SK-N-SH treated with all-trans-retinoic acid at 6 μM for 48 hours (cell line): ENCODE results near the gene RNF166.
A peak's percentile ranks its signal among the peaks of the same experiment; 100 is the strongest.

Experiments used
- ATAC-seq: fragments of 200-7000 bp; cut with Tn5 transposase; 3 replicates; pipeline ENCODE4 v1.9.1; 2020; ENCODE audit warnings: mild to moderate bottlenecking, moderate library complexity
- ARNTL ChIP-seq: fragments of 450-650 bp; formaldehyde crosslinking; IDR thresholded peaks from 2 replicates; pipeline ENCODE4 v1.5.0; 2020; ENCODE audit warnings: low read depth, mild to moderate bottlenecking, moderate library complexity, borderline replicate concordance
- BACH2 ChIP-seq: fragments of 250-450 bp; sonication (Bioruptor Pico); IDR thresholded peaks from 2 replicates; pipeline ENCODE4 v1.9.0; 2021; ENCODE audit warnings: mild to moderate bottlenecking, borderline replicate concordance
- CREB5 ChIP-seq: fragments of 250-450 bp; sonication (Bioruptor Pico); IDR thresholded peaks from 2 replicates; pipeline ENCODE4 v1.5.1; 2020; ENCODE audit warnings: low read depth, mild to moderate bottlenecking, moderate library complexity
- CSDC2 ChIP-seq: fragments of 250-450 bp; sonication (Bioruptor Pico); IDR thresholded peaks from 2 replicates; pipeline ENCODE4 v1.5.0; 2020; ENCODE audit warnings: mild to moderate bottlenecking, moderate library complexity
- CSRNP3 ChIP-seq: fragments of 250-450 bp; sonication (Bioruptor Pico); IDR thresholded peaks from 2 replicates; pipeline ENCODE4 v1.5.1; 2021; ENCODE audit warnings: mild to moderate bottlenecking, moderate library complexity
- ESRRG ChIP-seq: fragments of 250-450 bp; sonication (Bioruptor Pico); IDR thresholded peaks from 2 replicates; pipeline ENCODE4 v1.6.1; 2021; ENCODE audit warnings: mild to moderate bottlenecking
- GLIS3 ChIP-seq: fragments of 250-450 bp; sonication (Bioruptor Pico); IDR thresholded peaks from 2 replicates; pipeline ENCODE4 v1.5.0; 2020; ENCODE audit warnings: mild to moderate bottlenecking, moderate library complexity
- ISL1 ChIP-seq: fragments of 250-450 bp; sonication (Bioruptor Pico); IDR thresholded peaks from 2 replicates; pipeline ENCODE4 v2.1.2; 2022; ENCODE audit warnings: mild to moderate bottlenecking, moderate library complexity
- OSR1 ChIP-seq: fragments of 250-450 bp; sonication (Bioruptor Pico); IDR thresholded peaks from 2 replicates; pipeline ENCODE4 v1.8.0; 2022; ENCODE audit warnings: moderate library complexity, mild to moderate bottlenecking, inconsistent platforms
- POU6F1 ChIP-seq: fragments of 250-450 bp; sonication (Bioruptor Pico); IDR thresholded peaks from 2 replicates; pipeline ENCODE4 v1.8.0; 2021; ENCODE audit warnings: low read depth, mild to moderate bottlenecking, moderate library complexity, borderline replicate concordance
- PPARA ChIP-seq: fragments of 250-450 bp; sonication (Bioruptor Pico); IDR thresholded peaks from 2 replicates; pipeline ENCODE4 v1.5.0; 2020; ENCODE audit warnings: mild to moderate bottlenecking, borderline replicate concordance
- RARB ChIP-seq: fragments of 250-450 bp; sonication (Bioruptor Pico); IDR thresholded peaks from 2 replicates; pipeline ENCODE4 v1.8.0; 2021; ENCODE audit warnings: mild to moderate bottlenecking, moderate library complexity
- SNAI2 ChIP-seq: fragments of 250-450 bp; sonication (Bioruptor Pico); IDR thresholded peaks from 2 replicates; pipeline ENCODE4 v1.5.0; 2020; ENCODE audit warnings: mild to moderate bottlenecking, moderate library complexity
- TCF4 ChIP-seq: fragments of 250-450 bp; sonication (Bioruptor Pico); IDR thresholded peaks from 2 replicates; pipeline ENCODE4 v1.8.0; 2021; ENCODE audit warnings: mild to moderate bottlenecking, moderate library complexity, borderline replicate concordance
- TOX ChIP-seq: fragments of 250-450 bp; sonication (Bioruptor Pico); IDR thresholded peaks from 2 replicates; pipeline ENCODE4 v1.8.0; 2021; ENCODE audit warnings: mild to moderate bottlenecking, moderate library complexity, borderline replicate concordance
- TSHZ2 ChIP-seq: fragments of 250-450 bp; sonication (Bioruptor Pico); IDR thresholded peaks from 2 replicates; pipeline ENCODE4 v1.5.0; 2020; ENCODE audit warnings: mild to moderate bottlenecking, moderate library complexity
- ZC3H10 ChIP-seq: fragments of 250-450 bp; sonication (Bioruptor Pico); IDR thresholded peaks from 2 replicates; pipeline ENCODE4 v1.5.1; 2021; ENCODE audit warnings: mild to moderate bottlenecking, moderate library complexity
- ZFP3 ChIP-seq: fragments of 250-450 bp; sonication (Bioruptor Pico); IDR thresholded peaks from 2 replicates; pipeline ENCODE4 v1.5.0; 2020; ENCODE audit warnings: mild to moderate bottlenecking, moderate library complexity
- ZFP30 ChIP-seq: fragments of 450-650 bp; formaldehyde crosslinking; IDR thresholded peaks from 2 replicates; pipeline ENCODE4 v1.5.0; 2022; ENCODE audit warnings: mild to moderate bottlenecking, moderate library complexity
- ZNF565 ChIP-seq: fragments of 450-650 bp; formaldehyde crosslinking; conservative IDR thresholded peaks from 2 replicates; pipeline ENCODE4 v1.5.0; 2020; ENCODE audit warnings: low read depth, mild to moderate bottlenecking, moderate library complexity
- ZNF70 ChIP-seq: fragments of 450-650 bp; formaldehyde crosslinking; IDR thresholded peaks from 2 replicates; pipeline ENCODE4 v1.5.0; 2020; ENCODE audit warnings: mild to moderate bottlenecking, moderate library complexity
- ZNF8 ChIP-seq: fragments of 450-650 bp; formaldehyde crosslinking; IDR thresholded peaks from 2 replicates; pipeline ENCODE4 v1.5.0; 2020; ENCODE audit warnings: mild to moderate bottlenecking, moderate library complexity

RNF166 gene

GRCh38 chr16:88680554-88681083 lies 25.6 kb downstream of the RNF166 start:
- ATAC-seq = no peak
- TF ChIP-seq BACH2 (CRISPR knock-in tag) (no peak), ZFP3 (CRISPR knock-in tag) (no peak), ZNF8 (CRISPR knock-in tag) (no peak), ZC3H10 (CRISPR knock-in tag) (no peak), CSDC2 (CRISPR knock-in tag) (no peak), CSRNP3 (CRISPR knock-in tag) (no peak), ZNF565 (CRISPR knock-in tag) (no peak), OSR1 (CRISPR knock-in tag) (no peak), RARB (CRISPR knock-in tag) (no peak), ESRRG (CRISPR knock-in tag) (no peak), ZNF70 (CRISPR knock-in tag) (no peak), TOX (CRISPR knock-in tag) (no peak), CREB5 (CRISPR knock-in tag) (no peak), ARNTL (CRISPR knock-in tag) (no peak), TCF4 (CRISPR knock-in tag) (no peak), TSHZ2 (CRISPR knock-in tag) (no peak)

- ATAC-seq = peak; percentile 45
- TF ChIP-seq TSHZ2 (CRISPR knock-in tag) = no peak
- TF ChIP-seq POU6F1 = no peak
- no peak for TF ChIP-seq GLIS3 (CRISPR knock-in tag)
- no peak for TF ChIP-seq SNAI2 (CRISPR knock-in tag)
- TF ChIP-seq PPARA (CRISPR knock-in tag) = no peak
- TF ChIP-seq ZNF70 (CRISPR knock-in tag) = no peak
- TF ChIP-seq ESRRG (CRISPR knock-in tag) = no peak
- TF ChIP-seq BACH2 (CRISPR knock-in tag) = no peak
- TF ChIP-seq ZFP30 (CRISPR knock-in tag) = no peak
- no peak for TF ChIP-seq ISL1 (CRISPR knock-in tag)
- no peak for TF ChIP-seq RARB (CRISPR knock-in tag)
- TF ChIP-seq ZFP3 (CRISPR knock-in tag) = no peak
- no peak for TF ChIP-seq TCF4 (CRISPR knock-in tag)
- no peak for TF ChIP-seq CREB5 (CRISPR knock-in tag)
- no peak for TF ChIP-seq ARNTL (CRISPR knock-in tag)
- no peak for TF ChIP-seq TOX (CRISPR knock-in tag)
These were observed 27.8 kb downstream of the RNF166 start for GRCh38 chr16:88678224-88678979.
